ENCODE results near the gene PFKFB4.
"Not testable (repeated sequence)": the region's sequence is repeated elsewhere in the genome, so short reads cannot be mapped to it uniquely, and the experiment has no call there.

The PFKFB4 gene

GRCh38 chr3:48482822-48483221 is 73.8 kb downstream of the PFKFB4 start:
- FAIRE-seq = not testable (repeated sequence)

DNA sequence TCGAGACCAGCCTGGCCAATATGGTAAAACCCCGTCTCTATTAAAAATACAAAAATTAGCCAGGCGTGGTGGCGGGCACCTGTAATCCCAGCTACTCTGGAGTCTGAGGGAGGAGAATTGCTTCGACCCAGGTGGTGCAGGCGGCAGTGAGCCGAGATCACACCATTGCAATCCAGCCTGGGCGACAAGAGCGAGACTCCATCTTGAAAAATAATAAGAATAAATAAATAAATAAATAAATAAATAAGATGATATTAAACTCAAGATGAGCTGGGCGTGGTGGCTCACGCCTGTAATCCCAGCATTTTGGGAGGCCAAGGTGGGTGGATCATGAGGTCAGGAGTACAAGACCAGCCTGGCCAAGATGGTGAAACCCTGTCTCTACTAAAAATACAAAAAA is 75.7 kb downstream of the PFKFB4 start:
- not testable (repeated sequence) for FAIRE-seq

DNA sequence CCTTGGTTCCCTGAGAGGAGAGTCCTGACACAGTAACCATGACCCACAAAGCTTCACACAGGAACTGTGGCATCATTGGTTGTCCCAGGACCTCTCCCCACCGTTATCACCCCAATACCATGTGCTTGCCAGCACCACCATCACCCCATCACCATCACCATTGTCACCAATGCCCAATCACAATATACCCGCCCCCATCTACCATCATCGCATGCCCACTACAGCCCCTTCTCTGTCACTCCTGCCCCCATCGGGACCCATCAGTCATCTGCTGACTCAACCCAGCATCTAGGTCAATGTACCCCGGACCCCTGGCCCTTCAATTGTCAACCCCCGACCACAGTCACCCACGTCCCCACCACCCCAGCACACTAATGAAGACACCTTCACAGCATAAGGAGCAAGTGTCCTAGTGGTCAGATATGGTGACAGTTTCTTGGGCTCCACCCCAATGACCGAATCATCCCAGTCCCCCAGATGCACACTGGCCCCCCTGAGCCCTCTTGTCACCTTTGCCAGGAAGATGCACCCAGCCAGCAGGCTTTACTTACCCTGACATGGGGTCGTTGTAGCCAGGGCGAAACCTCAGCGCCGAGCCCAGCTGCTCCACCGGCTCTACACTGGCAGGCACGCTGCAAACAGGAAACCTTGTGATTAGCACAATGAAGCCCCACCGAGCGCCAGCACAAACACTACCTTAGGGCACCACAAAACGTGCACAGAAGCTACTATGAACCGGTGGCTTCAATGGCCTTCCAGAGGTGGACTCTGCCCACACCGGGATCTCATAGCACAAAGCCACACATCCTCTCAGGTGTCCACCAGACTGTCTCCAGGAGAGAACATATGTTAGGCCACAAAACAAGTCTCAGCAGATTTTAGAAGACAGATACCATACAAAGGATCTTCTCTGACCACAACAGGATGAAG is 77.7 kb downstream of the PFKFB4 start:
- FAIRE-seq = no peak

DNA sequence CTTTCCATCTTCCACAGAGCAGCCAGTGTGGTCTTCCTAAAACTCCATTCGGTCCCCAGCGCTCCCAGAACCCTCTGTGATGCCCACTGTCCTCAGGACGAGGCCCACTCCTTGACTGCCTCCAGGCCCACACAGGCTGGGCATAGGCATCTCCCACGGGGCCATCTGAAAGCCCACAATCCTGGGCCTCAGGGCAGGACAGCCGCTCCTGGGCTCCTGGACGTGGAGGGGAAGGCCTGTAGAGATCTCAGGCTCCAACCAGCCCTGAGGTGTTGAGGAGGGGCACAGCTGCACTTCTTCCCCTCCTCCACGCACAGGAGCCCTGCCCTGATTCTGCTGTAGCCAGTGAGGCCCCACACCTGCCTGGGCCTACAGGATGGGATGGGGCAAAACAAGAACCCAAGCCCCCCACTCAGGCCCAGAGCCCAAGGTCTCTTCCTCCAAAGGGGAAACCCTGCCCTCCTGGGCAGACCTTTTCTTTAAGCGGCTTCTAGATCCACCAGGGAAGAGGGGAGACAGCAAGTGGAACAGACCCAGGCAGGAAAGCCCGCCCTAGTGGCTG is 78.6 kb downstream of the PFKFB4 start:
- FAIRE-seq = no peak

- no peak for FAIRE-seq
Measured at GRCh38 chr3:48476426-48477053, 80.1 kb downstream of the PFKFB4 start.

DNA sequence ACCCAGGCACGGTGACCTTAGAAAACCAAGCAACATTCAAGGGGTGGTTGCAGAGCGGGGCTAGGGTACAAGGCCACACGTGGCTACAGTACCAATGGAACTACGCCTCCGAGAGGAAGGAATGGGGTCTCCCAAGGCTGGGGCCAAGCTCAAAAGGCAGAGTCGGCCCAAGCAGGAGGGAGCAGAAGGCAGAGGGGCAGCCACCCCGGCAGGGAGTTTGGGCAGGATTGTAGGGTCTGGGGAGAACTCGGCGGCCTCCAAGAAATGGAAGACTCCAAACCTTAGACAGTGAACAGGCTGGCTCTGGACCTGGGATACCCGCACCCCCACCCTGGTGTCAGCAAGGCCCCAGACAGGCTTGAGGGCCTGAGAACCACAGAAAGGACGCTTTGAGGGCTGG is 81.4 kb downstream of the PFKFB4 start:
- FAIRE-seq = no peak

DNA sequence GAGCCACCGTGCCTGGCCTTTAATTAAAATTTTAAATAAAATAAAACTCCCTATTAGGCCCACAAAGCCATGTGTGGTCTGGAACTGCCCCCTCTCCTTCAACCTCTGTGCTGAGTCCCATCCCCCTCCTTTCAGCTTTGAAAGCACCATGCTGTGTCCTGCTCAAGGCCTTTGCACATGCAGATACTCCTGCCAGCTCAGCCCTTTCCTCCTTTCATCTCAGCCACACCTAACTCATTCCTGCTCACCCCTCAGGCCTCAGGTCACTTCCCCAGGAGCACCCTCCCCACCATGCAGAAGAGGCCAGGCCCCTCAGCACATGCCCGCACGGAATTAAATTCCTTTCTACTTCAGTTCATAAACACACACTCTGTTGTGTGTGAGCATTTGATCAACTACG is 82.0 kb downstream of the PFKFB4 start:
- no peak for FAIRE-seq

DNA sequence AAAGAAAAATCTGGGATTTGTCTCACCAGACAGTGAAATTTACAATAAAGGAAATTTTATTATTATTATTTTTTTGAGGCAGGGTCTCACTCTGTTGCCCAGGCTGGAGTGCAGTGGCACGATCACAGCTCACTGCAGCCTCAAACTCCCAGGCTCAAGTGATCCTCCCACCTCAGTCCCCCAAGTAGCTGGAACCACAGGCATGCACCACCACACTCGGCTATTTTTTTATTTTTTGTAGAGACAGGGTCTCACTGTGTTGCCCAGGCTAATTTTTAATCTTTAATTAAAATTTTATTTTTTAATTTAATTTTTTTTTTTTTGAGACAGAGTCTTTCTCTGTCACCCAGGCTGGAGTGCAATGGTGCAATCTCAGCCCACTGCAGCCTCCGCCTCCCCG is 82.6 kb downstream of the PFKFB4 start:
- not testable (repeated sequence) for FAIRE-seq

GRCh38 chr3:48473617-48473952 is 83.0 kb downstream of the PFKFB4 start:
- FAIRE-seq = no peak

DNA sequence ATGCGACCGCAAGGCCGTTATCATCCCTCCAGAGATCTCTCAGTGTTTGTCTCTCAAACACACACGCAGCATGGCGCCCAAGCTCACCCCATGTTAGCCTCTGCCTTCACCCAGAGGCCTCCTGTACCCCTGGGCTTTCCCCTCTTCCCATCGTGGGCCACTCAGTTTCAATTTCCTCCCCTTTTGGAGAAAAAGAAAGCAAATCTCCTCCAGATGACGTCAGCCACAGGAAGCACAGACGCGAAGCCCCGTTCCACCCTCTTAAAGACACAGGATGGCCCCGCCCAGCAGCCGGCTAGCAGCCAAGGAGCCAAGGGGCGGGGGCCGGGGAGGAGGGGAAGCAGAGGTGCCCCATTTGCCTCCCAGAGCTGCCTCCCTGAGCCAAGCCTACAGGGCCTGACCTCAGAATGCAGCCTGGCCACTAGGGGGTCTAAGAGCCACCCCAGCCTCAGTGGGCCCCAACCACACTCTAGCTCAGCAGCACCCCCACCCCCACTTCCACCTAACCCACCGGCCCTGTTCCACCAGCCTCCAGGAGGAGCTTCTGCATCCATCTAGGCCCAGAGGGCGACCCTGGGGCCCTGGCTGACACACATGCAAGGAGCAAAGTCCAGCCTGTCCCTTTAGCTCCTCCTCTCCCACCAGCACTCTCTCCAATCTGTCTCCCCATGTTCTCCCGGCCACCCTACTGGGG is 83.5 kb downstream of the PFKFB4 start:
- peak; percentile 56 for FAIRE-seq

GRCh38 chr3:48472673-48472922 is 84.0 kb downstream of the PFKFB4 start:
- no peak for FAIRE-seq

- no peak for FAIRE-seq
Measured at GRCh38 chr3:48470286-48470685, 86.3 kb downstream of the PFKFB4 start.

GRCh38 chr3:48469046-48469915 is 87.3 kb downstream of the PFKFB4 start:
- FAIRE-seq = no peak

GRCh38 chr3:48468329-48468731 is 88.3 kb downstream of the PFKFB4 start:
- no peak for FAIRE-seq
